Activated CD4-positive, alpha-beta T cell treated with anti-CD3 and anti-CD28 coated beads, Interleukin-2, Interleukin-4, amounts not matched to agents 100 ng/mL and 50 ng/mL, durations not matched to agents 16 hours and 8 hours (primary cell): ENCODE measurements around the gene TMPRSS9.

ENCODE experiments used
- DNase-seq: peaks from one replicate; pipeline ENCODE4 v3.0.0-alpha.2; 2020; ENCODE audit warnings: low spot score

The TMPRSS9 gene

GRCh38 chr19:2329501-2329916 lies 30.6 kb upstream of the TMPRSS9 start:
- no peak for DNase-seq

GRCh38 chr19:2330255-2330631 lies 29.8 kb upstream of the TMPRSS9 start:
- no peak for DNase-seq

- no peak for DNase-seq
These were observed 29.3 kb upstream of the TMPRSS9 start for GRCh38 chr19:2330632-2331284.

- DNase-seq, result no peak
These were observed 28.3 kb upstream of the TMPRSS9 start for GRCh38 chr19:2331601-2332246.

- DNase-seq, result no peak
These were observed 27.6 kb upstream of the TMPRSS9 start for GRCh38 chr19:2332341-2333026.

GRCh38 chr19:2333027-2333806 lies 26.8 kb upstream of the TMPRSS9 start:
- no peak for DNase-seq

- DNase-seq, result no peak
These were observed 26.3 kb upstream of the TMPRSS9 start for GRCh38 chr19:2333807-2334211.

- DNase-seq, result no peak
These were observed 25.6 kb upstream of the TMPRSS9 start for GRCh38 chr19:2334426-2334825.

GRCh38 chr19:2334986-2335846 lies 24.8 kb upstream of the TMPRSS9 start:
- DNase-seq, result no peak

GRCh38 chr19:2335848-2336247 lies 24.2 kb upstream of the TMPRSS9 start:
- no peak for DNase-seq

- DNase-seq, result no peak
These were observed 23.3 kb upstream of the TMPRSS9 start for GRCh38 chr19:2336528-2337328.

GRCh38 chr19:2337329-2337707 lies 22.7 kb upstream of the TMPRSS9 start:
- DNase-seq, result no peak

GRCh38 chr19:2338055-2338615 lies 21.9 kb upstream of the TMPRSS9 start:
- no peak for DNase-seq

GRCh38 chr19:2338751-2339643 lies 21.1 kb upstream of the TMPRSS9 start:
- no peak for DNase-seq

- DNase-seq, result no peak
These were observed 20.3 kb upstream of the TMPRSS9 start for GRCh38 chr19:2339644-2340310.

GRCh38 chr19:2340496-2341243 lies 19.4 kb upstream of the TMPRSS9 start:
- DNase-seq, result no peak

GRCh38 chr19:2341244-2341751 lies 18.8 kb upstream of the TMPRSS9 start:
- no peak for DNase-seq

- no peak for DNase-seq
These were observed 18.1 kb upstream of the TMPRSS9 start for GRCh38 chr19:2341982-2342381.
